Epithelial cell of prostate (primary cell): Measurements from ENCODE around the gene SGMS1.
A peak's percentile ranks its signal among the peaks of the same experiment; 100 is the strongest.

Source experiments
- DNase-seq: peaks from one replicate; pipeline ENCODE4 v3.0.0-alpha.2; 2011; ENCODE audit warnings: low read depth, low spot score
- H3K27ac ChIP-seq: fragments of 450-650 bp; 2 replicates; pipeline ENCODE4 v1.5.1; 2017; ENCODE audit warnings: mild to moderate bottlenecking

The SGMS1 gene

DNA sequence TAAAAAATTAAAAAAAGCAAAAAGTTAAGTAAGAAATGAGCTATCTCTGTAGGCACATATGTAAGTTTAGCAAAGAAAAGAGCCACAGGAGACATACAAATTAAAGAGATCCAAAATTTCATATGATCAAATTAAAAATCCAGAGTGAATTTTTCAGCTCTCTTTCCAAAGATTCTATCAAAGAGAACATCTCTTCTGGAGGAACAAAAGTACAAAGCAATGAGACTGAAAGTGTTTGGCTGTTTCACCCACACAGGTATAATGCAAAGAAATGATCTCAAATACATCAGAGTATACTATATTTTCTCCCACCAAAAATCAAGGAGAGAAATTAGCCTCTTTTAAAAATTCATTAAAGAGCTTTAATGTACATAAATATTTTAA lies 297.6 kb downstream of the SGMS1 start:
- peak overlapping the region; percentile 78 for H3K27ac ChIP-seq
- DNase-seq, result no peak

DNA sequence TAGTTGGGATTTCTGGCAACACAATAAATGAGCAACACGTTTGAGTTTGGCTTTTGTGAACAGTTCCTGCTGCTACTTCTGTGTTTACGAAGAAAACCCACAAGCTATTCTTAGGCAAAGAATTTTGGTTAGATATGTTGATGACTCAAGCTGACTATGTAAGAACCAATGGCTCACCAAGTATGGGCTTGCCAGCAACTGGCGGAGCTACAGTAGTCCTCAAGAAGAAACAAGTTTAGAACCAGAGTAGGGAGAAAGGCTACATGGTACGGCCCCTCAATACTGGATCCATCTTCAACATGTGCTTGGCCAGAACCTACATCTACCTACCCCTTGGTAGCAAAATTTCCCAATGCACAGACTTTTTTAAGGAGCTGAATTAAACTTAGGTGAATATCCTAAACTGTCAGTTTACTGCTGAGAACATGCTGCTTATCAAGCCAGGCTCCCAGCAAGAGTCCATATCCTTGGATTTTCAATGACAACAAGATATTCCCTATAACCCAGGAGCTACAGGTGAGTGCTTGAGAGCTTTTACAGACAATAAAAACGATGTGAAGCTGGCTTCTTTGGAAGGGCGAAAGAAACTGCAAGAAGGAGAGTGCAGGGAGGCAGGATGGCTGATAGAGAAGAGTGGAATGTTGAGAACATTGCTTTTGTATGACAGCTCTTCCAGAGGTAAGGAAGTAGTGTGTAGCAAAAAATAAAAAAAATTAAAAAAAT lies 298.1 kb downstream of the SGMS1 start:
- DNase-seq, result peak; percentile 93
- peak overlapping the region; percentile 78 for H3K27ac ChIP-seq

DNA sequence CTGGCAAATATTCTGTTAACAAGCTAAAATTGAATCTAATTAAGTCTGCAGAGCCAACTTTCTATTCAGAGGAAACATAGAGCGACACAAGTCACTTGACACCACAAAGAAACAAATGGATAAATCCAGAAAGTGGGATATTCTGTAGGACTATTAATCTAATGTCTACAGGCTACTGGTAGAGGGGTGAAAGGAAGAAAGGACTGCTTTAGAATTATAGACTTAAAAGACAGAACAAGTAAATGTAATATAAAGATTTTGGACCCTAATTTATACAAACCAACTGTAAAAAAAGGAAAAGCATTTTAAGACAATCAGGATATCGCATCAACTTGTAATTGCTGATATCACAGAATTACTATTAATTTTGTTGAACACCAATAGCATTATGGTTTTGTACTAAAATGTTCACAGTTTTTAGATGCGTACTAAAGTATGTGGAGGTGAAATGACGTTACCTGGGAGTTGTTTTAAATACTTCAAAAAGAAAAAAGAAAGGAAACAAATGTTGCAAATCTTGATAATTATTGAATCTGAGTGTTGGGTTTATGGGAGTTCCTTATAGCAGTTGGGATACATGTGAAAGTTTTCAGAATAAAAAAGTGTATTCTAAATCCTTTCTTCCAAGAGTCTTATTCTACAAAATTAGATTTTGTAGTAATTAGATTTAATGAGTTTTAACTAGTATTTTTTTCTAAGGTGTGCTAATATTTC lies 298.9 kb downstream of the SGMS1 start:
- H3K27ac ChIP-seq, result peak overlapping the region; percentile 78
- no peak for DNase-seq

DNA sequence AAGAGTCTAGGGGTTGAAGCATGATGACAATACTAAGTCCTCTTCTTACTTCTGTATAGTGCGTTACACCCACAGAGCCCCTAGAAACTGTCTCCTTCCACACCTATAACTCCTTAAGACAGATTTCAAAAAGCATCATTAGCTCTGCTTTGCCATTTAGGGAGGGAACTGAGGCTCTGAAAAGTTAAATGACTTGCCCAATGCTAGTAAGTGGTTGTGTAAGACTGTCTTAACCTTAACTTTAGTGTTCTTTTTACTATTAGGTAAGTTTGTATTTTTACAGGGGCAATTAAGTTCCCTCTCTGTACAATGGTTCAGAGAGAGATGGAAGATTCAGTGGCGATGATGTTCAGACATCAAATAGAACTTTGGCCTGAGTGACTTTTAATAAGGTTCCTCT lies 299.7 kb downstream of the SGMS1 start:
- H3K27ac ChIP-seq, result no peak overlapping the region
- no peak for DNase-seq

DNA sequence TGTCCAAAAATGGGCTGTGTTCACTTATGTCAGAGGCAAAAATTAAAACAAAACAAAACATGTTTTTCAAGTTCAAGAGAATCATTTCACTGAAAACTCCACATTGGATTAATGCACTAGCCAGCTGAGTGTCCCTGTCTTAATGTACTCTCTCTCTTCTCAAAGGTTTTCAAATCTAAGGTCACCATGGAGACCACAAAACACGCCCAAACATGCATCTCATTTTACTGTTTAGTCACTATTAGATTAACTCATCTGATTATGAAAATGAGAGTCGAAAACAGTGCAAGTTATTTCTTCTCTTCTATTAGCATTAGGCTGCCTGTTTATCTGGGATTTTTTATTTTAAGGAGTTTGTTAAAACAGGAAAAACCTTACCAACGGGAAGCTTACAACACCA lies 301.7 kb downstream of the SGMS1 start:
- peak; percentile 56 for DNase-seq
- H3K27ac ChIP-seq, result no peak overlapping the region

DNA sequence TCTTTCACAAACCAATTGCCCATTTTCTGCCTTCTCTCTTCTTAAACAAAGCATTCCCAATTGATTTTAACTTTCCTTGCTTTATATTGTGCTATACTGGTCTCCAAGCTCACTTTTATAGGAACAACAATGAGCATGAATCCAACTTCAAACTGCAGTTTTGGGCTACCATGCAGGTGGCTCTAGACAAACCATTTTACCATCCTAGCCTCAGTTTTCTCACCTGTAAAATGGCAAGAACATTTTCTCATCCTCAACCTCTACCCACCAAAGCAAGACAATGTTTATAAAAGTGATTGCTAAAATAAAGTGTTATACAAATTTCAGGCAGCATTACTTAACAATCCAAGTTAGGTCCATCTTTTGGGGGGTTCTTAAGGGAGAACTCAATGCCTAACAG lies 305.6 kb downstream of the SGMS1 start:
- no peak overlapping the region for H3K27ac ChIP-seq
- DNase-seq, result no peak

DNA sequence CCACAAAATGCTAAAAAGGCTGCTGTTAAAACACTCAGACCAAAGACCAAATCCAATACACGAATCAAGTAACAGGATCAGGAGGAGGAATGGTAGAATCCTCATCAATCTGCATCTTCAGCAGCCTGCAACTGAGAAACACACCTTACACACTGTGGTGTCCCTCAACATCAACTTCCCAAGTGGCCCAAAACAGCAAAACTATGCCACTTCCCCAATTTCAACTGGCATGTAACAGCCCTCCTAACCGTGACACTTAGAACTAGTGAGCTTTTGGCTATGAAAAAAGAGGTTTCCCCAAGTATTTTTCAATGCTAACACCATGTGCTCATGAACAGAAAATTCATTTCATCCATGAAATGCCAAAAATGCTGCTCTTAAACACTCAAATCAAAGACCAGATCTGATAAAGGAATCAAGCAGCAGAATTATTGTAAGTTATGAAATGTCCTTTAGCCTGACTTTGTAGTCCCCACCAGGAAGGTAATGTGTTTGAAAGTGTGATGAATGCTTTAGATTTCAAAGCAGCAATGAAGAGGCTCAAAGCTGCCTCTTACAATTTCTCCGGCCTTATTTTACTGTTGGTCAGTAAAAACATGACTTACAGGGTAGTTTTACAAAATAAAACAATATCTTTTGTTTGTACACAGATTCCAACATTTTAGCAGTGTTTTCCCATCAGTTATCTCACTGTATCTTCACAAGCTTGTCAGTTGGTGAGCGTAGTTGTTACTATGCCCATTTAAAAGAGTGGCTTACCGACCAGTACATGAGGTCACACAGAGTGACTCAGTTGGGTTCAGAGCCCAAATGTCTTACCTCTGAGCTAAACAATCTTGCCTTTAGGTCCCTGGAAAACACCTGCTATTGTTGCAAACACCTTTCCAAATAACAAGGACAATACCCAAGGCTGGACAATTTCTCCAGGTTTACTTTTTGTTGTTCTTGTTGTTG lies 306.8 kb downstream of the SGMS1 start:
- no peak for DNase-seq
- no peak overlapping the region for H3K27ac ChIP-seq

DNA sequence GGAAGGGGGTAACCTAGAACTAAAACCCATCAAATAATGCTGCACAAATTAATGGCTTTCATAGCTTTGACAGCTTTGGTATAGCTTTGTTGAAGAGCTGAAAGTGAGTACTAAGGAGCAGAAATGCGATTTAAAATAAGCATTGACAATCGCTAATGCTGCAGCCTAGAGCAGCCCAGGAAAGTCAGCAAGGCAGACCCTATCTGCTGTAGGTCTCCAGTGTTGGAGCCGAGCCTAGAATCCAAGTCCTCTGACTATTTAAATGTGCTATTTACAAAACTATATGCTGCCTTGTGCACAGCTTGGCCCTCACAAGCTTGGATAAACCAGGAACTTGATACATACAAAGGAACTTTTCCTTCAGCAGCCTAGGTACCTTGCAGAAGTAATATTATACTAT lies 307.6 kb downstream of the SGMS1 start:
- no peak for DNase-seq
- H3K27ac ChIP-seq, result no peak overlapping the region

DNA sequence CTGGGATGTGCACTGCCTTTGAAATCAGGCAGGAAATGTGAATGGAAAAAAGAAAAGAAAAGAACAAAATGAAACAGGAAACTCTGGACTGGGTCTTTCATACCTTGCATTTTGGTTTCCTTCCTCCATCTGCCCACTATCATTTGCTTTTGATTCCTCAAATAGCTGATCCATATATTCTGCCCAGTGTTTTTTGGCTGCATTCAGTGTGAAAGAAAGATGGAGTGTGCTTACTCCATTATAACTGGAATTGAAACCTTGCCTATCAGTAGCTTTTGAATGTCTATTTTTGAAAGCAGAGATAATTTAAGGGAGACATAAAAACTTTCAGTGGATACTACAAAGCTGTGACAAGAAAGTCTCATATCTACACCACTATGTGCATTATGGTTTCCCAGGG lies 308.3 kb downstream of the SGMS1 start:
- no peak for DNase-seq
- H3K27ac ChIP-seq, result no peak overlapping the region

DNA sequence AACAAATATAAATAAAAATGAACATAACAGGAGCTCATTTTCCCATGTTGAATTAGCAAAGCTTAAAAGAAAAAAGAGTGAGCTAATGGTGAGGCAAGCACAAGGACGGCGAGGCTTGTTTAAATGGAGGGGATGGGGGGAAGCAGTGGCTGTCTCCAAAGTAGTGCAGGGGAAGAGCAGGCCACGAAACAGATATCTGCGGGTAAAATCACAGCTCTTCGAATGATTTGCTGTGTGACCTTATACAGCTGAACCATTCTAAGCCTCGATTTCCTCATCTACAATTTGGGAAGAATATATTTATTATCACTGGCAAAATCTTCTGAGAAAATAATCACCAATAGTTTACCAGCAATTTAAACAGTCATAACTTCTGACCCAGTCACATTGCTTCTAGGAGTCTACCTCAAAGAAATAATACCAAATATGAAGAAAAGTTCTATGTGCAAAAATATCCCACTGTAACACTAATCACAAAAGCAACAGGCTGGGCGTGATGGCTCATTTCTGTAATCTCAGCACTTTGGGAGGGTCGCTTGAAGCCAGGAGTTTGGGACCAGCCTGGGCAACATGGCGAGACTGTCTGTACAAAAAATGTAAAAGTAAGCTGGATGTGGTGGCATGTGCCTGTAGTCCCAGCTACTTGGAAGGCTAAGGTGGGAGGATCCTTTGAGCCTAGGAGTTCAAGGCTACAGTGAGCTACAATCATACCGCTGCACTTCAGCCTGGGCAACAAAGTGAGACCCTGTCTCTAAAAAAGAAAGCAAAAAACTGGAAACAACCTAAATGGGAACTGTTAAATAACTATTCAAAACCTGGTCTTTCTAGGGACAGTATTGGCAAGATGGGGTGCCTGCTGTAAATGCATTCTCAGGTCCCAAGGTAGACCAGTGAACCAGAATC lies 309.3 kb downstream of the SGMS1 start:
- no peak overlapping the region for H3K27ac ChIP-seq
- no peak for DNase-seq

DNA sequence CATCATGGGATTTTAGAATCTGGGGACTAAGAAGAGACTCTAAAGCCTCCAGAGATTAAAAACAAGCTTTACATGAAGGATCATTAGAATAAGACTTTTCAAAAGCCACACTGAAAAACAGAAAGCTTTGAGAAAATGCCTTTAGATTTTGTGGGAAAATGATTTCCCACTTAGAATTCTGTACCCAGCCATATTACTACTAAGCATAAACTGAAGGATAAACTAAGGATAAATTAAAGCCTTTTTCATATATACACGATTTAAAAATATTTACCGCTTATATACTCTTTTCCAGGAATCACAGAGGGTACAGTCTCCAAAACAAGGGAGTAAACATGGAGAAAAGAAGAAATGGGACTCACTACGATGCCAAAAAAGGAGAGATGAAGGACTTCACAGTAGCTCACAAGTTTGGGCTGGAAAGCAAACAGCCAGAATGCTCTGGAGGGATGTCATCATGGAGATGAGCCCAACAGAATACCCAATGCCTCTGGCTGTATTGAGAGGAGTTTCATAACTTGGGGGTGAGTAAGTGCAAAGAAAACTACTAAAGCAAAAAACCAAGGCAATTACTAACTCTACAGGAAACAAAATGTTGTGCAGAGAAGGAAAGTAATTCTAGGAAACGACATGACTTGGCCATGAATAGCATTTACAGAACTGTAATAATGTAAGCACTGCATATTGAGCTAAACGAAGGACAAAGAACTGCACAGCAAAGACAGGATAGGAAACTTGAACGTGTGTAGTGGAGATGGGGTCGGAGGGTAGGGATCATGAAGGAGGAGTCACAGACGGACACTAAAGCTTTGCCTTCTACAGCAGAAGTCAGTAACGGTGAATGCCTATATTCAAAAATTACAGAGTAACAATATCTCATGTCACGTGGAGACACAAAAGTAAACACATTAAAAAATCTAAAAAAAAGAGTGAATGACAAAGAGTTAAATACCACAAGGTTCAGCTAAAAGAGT lies 311.0 kb downstream of the SGMS1 start:
- peak overlapping the region; percentile 51 for H3K27ac ChIP-seq
- peak; percentile 57 for DNase-seq

DNA sequence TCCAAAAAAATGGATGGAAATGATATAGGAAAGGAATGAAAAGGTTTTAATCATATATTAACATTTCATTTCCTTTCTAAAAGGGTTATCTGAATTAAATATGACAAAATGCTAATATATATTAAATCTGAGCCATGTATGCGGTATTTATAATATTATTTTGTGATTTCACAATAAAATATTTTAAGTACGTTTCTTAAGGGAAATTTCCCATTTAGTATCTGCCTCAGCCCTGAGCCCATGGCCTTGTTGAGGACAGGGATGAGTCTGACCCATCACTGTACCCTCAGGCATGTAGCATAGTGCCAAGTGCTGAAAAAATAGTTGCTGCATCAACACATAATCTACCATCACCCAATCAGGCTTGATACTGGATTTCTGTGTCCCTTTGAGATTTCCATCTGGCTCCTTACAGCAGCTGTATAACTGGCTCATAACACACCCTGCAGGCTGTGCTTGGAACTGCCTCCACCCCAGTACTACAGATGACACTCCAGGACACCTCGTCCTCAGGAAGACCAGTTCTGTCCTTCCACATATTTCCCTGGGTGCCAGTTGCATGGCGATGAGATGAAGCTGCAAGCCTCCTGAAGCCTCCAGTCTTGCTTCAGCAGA lies 313.1 kb downstream of the SGMS1 start:
- no peak for DNase-seq
- H3K27ac ChIP-seq, result no peak overlapping the region

DNA sequence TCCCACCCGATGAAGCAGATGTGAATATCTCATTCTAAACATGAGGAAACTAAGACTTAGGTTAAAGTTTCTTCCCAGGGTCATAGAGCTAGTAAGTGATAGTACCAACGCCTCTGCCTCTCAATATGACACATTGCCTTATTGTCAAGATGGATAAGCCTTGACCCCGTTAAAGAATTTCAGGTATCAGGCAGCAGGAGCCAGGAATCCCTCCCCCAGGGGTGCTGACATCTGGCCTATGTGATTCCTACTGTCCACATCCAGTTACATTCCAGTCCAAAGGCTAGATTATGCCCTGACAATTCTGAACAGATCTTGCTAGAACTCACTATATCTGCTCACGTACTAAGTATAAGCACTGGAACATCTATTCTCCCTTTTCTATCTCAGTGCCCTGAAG lies 314.4 kb downstream of the SGMS1 start:
- DNase-seq, result no peak
- no peak overlapping the region for H3K27ac ChIP-seq

DNA sequence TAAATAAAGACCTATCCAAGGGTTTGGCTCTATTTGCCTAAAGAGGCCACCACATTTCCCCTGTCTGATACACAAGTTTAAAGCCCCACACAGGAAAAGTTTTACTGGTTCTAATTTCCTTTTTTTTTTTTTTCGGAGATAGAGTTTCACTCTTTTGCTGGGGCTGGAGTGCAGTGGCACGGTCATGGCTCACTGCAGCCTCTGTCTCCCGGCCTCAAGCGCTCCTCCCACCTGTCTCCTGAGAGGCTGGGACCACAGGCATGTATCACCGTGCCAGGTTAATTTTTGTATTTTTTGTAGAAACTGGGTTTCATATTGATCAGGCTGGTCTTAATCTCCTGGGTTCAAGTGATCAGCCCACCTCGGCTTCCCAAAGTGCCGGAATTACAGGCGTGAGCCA lies 319.1 kb downstream of the SGMS1 start:
- H3K27ac ChIP-seq, result no peak overlapping the region
- no peak for DNase-seq

DNA sequence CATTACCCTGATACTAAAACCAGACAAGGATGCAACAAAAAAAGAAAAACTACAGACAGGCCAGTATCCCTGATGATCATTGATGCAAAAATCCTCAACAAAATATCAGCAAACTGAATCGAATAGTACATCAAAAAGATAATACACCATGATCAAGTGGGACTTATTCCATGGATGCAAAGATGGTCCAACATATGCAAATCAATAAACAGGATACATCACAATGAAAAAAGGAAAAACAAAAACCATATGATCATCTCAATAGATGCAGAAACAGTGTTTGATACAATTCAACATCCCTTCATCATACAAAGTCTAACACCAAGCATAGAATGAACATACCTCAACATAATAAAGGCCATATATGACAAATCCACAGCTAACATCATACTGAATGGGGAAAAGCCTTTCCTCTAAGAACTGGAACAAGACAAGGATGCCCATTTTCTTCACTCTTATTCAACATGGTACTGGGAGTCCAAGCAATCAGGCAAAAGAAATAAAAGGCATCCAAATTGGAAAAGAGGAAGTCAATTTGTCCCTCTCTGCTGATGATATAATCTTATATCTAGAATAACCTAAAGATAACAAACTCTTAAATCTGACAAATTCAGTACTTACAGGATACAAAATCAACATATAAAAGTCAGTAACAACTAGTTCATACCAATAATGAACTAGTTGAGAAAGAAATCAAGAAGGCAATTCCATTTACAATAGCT lies 323.6 kb downstream of the SGMS1 start:
- DNase-seq, result no peak
- no peak overlapping the region for H3K27ac ChIP-seq

DNA sequence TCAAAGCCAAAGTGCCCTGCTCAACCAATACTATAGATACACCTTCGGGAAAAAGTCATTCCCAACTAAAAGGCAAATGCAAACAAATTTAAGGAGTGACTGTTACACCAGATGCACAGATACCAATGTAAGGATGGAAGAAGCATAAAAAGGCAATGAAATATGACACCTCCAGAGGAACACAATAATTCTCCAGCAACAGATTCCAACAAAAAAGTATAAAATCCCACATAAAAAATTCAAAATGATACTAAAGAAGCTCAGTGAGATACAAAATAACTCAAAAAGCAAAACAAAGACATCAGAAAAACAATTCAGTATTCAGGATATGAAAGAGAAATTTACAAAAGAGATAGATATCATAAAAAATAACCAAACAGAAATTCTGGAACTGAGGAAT lies 328.4 kb downstream of the SGMS1 start:
- no peak overlapping the region for H3K27ac ChIP-seq
- no peak for DNase-seq

DNA sequence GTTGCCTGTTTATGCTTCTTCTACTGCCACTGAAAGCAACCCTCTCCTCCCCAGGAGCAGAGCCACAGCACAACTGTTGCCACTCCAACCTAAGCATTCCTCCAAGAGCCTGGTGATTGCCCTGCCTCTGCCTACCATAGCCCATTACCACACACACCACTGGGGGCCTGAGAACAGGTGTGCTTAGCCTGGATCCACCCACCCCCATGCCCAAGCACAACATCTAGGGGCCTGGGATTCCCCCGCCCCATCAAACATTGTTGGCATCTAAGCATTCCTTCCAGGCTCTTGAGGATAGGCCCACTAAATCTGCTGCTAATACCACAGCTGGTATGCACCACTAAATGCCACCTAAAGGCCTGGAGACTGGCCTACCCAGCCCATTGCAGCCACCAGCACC lies 329.2 kb downstream of the SGMS1 start:
- no peak overlapping the region for H3K27ac ChIP-seq
- DNase-seq, result no peak
